HepG2 (cell line): Measurements from ENCODE around the gene PIP5K1A. TPM values are rescaled to one million over a fixed set of nuclear protein-coding genes. Genes with fewer than 3 reads are reported as not detected.

Source experiments
- ATAC-seq: fragments of 200-7000 bp; cut with Tn5 transposase; 3 replicates; pipeline ENCODE4 v1.9.1; 2020; ENCODE audit warnings: mild to moderate bottlenecking, moderate library complexity
- BruUV-seq: library from RNA; stranded (reverse); fragments of 400-500 nt; replicated peaks from 2 replicates; lab custom pipeline; 2021; lab: Mats Ljungman, UMichigan
- CTCF ChIA-PET: fragments of 300-600 bp; formaldehyde crosslinking; extraction: SDS; loops from one replicate; lab custom pipeline; 2021; ENCODE audit warnings: low total read pairs, inconsistent platforms, low intra/inter-chr PET ratio; lab: Yijun Ruan, JAX
- POLR2A ChIA-PET: fragments of 350-600 bp; sonication (Branson Sonifier 250); formaldehyde crosslinking; loops from one replicate; lab custom pipeline; 2020; ENCODE audit warnings: antibody characterized with exemption, inconsistent platforms; lab: Yijun Ruan, JAX
- DNase-seq: peaks from one replicate; pipeline ENCODE4 v3.0.0-alpha.2; 2015; ENCODE audit warnings: low spot score
- FAIRE-seq: peaks from 3 replicates; lab custom pipeline; 2011; peaks lifted over from hg19 to GRCh38; lab: Jason Lieb, UNC
- H2AFZ ChIP-seq: one replicate; pipeline ENCODE4 v1.6.1; 2011; ENCODE audit warnings: low read length, inconsistent platforms
- H3K27ac ChIP-seq: fragments of 300-600 bp; 3 replicates; pipeline ENCODE4 v1.8.0; 2011; ENCODE audit warnings: mixed run types, mild to moderate bottlenecking, mixed read lengths, low read length, inconsistent platforms; ENCODE audit not compliant: insufficient read depth; ENCODE audit errors: extremely low read length
- H3K27me3 ChIP-seq, 2 experiments: fragments of 200-600 bp in 1 of 2; 2 replicates in 1 of 2; 3 replicates in 1 of 2; pipeline versions ENCODE4 v1.6.0 to v1.8.0; 2011; ENCODE audit warnings: low read length in 2 of 2, mild to moderate bottlenecking in 2 of 2, moderate library complexity in 2 of 2, inconsistent platforms in 1 of 2; ENCODE audit not compliant: insufficient read depth in 2 of 2, control insufficient read depth in 1 of 2
- H3K36me3 ChIP-seq, 2 experiments: fragments of 200-600 bp in 1 of 2; replicated peaks in 1 of 2; 2 replicates in 1 of 2; 3 replicates in 1 of 2; pipeline versions ENCODE4 v1.5.1 to v1.8.0; 2011; ENCODE audit warnings: low read length in 2 of 2, inconsistent platforms in 1 of 2; ENCODE audit not compliant: insufficient read depth in 2 of 2, control insufficient read depth in 1 of 2
- H3K4me1 ChIP-seq: 2 replicates; pipeline ENCODE4 v1.5.1; 2012; ENCODE audit warnings: low read length, inconsistent platforms; ENCODE audit not compliant: insufficient read depth
- H3K4me2 ChIP-seq: 2 replicates; pipeline ENCODE4 v1.6.0; 2011; ENCODE audit warnings: low read depth, low read length, inconsistent platforms
- H3K4me3 ChIP-seq, 3 experiments: fragments of 200-600 bp in 1 of 3; sonication (generic), shearing (Covaris generic) in 1 of 3; replicated peaks in 1 of 3; 2 replicates each; pipeline ENCODE4 v1.5.1; 2011 to 2016; ENCODE audit warnings: low read length in 3 of 3, inconsistent platforms in 2 of 3, low read depth in 2 of 3, mild to moderate bottlenecking in 2 of 3, control low read depth in 1 of 3, mixed read lengths in 1 of 3; ENCODE audit not compliant: insufficient read depth in 1 of 3
- H3K79me2 ChIP-seq: one replicate; pipeline ENCODE4 v1.6.1; 2011; ENCODE audit warnings: low read length, inconsistent platforms; ENCODE audit not compliant: insufficient read depth
- H3K9ac ChIP-seq: 2 replicates; pipeline ENCODE4 v1.6.0; 2011; ENCODE audit warnings: mild to moderate bottlenecking, low read depth, low read length, inconsistent platforms; ENCODE audit not compliant: insufficient read depth
- H3K9me3 ChIP-seq: 2 replicates; pipeline ENCODE4 v1.5.1; 2012; ENCODE audit warnings: mild to moderate bottlenecking, low read length
- H4K20me1 ChIP-seq: 2 replicates; pipeline ENCODE4 v1.6.0; 2011; ENCODE audit warnings: inconsistent platforms, mild to moderate bottlenecking, low read length, moderate library complexity; ENCODE audit not compliant: insufficient read depth
- E2F2 ChIP-seq: sonication (generic); formaldehyde crosslinking; IDR thresholded peaks from 2 replicates; pipeline ENCODE4 v1.4.0; 2020; ENCODE audit warnings: missing genetic modification reagents, borderline replicate concordance
- GABPB1 ChIP-seq: IDR thresholded peaks from 2 replicates; pipeline ENCODE4 v1.6.1; 2016; ENCODE audit warnings: mild to moderate bottlenecking, missing genetic modification reagents, moderate library complexity, missing compliant biosample characterization
- GATAD2A ChIP-seq: IDR thresholded peaks from 2 replicates; pipeline ENCODE4 v1.6.1; 2016
- HDAC2 ChIP-seq: sonication (generic); formaldehyde crosslinking; IDR thresholded peaks from 2 replicates; pipeline ENCODE4 v1.4.0; 2020; ENCODE audit warnings: missing genetic modification reagents
- HNRNPH1 ChIP-seq: fragments of 200-400 bp; formaldehyde crosslinking; optimal IDR thresholded peaks from 2 replicates; pipeline ENCODE3; 2017; ENCODE audit warnings: mild to moderate bottlenecking, low read depth, low read length
- JUN ChIP-seq: sonication (generic); formaldehyde crosslinking; IDR thresholded peaks from 2 replicates; pipeline ENCODE4 v1.4.0; 2020; ENCODE audit warnings: mild to moderate bottlenecking, missing genetic modification reagents
- NR2F6 ChIP-seq, 2 experiments: IDR thresholded peaks; 2 replicates each; pipeline ENCODE4 v1.6.1; 2016; ENCODE audit warnings: antibody characterized with exemption in 1 of 2, mild to moderate bottlenecking in 1 of 2
- RFXAP ChIP-seq: sonication (generic); formaldehyde crosslinking; IDR thresholded peaks from 2 replicates; pipeline ENCODE4 v1.4.0; 2020; ENCODE audit warnings: missing genetic modification reagents, borderline replicate concordance
- ZBED4 ChIP-seq: sonication (generic); formaldehyde crosslinking; IDR thresholded peaks from 2 replicates; pipeline ENCODE4 v1.4.0; 2020; ENCODE audit warnings: missing genetic modification reagents, borderline replicate concordance
- ZNF10 ChIP-seq: sonication (generic); formaldehyde crosslinking; IDR thresholded peaks from 2 replicates; pipeline ENCODE4 v1.4.0; 2020; ENCODE audit warnings: mild to moderate bottlenecking, low read depth, missing genetic modification reagents, borderline replicate concordance
- ZNF512 ChIP-seq: sonication (generic); formaldehyde crosslinking; IDR thresholded peaks from 2 replicates; pipeline ENCODE4 v1.4.0; 2020; ENCODE audit warnings: mild to moderate bottlenecking, missing genetic modification reagents
- ZNF850 ChIP-seq: sonication (generic); formaldehyde crosslinking; conservative IDR thresholded peaks from 2 replicates; pipeline ENCODE4 v1.9.0; 2021; ENCODE audit warnings: mild to moderate bottlenecking, missing genetic modification reagents
- ZSCAN25 ChIP-seq: sonication (generic); formaldehyde crosslinking; IDR thresholded peaks from 2 replicates; pipeline ENCODE4 v1.8.0; 2022; ENCODE audit warnings: mild to moderate bottlenecking, missing genetic modification reagents
- WGBS: methylation state at CpG from one replicate; pipeline ENCODE4 v1.1.6; 2017; ENCODE audit warnings: low lambda C conversion rate; 5-methylcytosine and 5-hydroxymethylcytosine counted together
- in situ Hi-C: cut with HindIII; loops from 2 replicates; pipeline ENCODE4 v1.10.0; 2017; ENCODE audit warnings: low pct_unique_long_range_greater_than_20kb; ENCODE audit not compliant: extremely low pct_ligation_motif_present
- intact Hi-C: fragments of 100-400 bp; cut with micrococcal nuclease; formaldehyde crosslinking; loops from one replicate; pipeline ENCODE4 v1.10.0; 2022; ENCODE audit not compliant: unreplicated experiment
- polyA plus RNA-seq, 8 experiments: library from polyadenylated mRNA; depleted of rRNA in 3 of 8; stranded (reverse) in 7 of 8; unstranded in 1 of 8; fragments of >200 nt; fragmentation: Illumina TruSeq in 4 of 8; extraction: Trizol in 4 of 8; gene quantifications; 2 replicates each; pipeline versions ENCODE4 v1.2.1 to v1.2.3, GENCODE V29; 2011 to 2016; ENCODE audit warnings: low read depth in 4 of 8, missing spikeins in 1 of 8, mixed read lengths in 1 of 8; ENCODE audit not compliant: insufficient read depth in 1 of 8
- total RNA-seq, 5 experiments: library from RNA; depleted of rRNA; stranded (reverse); fragments of >200 nt; fragmentation: Illumina TruSeq; extraction: Trizol; gene quantifications; 2 replicates each; pipeline ENCODE4 v1.2.3, GENCODE V29; 2016; ENCODE audit warnings: low read depth in 1 of 5
- TF ChIP-seq, protein P1 (sequence below): sonication (generic); formaldehyde crosslinking; IDR thresholded peaks from 2 replicates; pipeline ENCODE4 v1.8.0; 2022; ENCODE audit warnings: missing genetic modification reagents, mild to moderate bottlenecking, moderate library complexity, borderline replicate concordance

PIP5K1A gene
- total and polyA plus RNA-seq, 2 of the 13 experiments (the other 11 are each of a cell fraction or from before 2014, with no cell fraction given): 45.3 to 65.1 TPM

GRCh38 chr1:151265446-151266236 lies 67.3 kb downstream of the PIP5K1A start:
- FAIRE-seq: peak; percentile 58
- intact Hi-C loops: loop anchor here (1.0 kb wide), 1 partner anchor 11 kb away; the partner anchor contains the start of gene PSMD4
- TF ChIP-seq ZBED4 (no peak), ZNF10 (CRISPR knock-in tag) (no peak), RFXAP (CRISPR knock-in tag) (no peak), HNRNPH1 (no peak), GATAD2A (peak; percentile 54), E2F2 (CRISPR knock-in tag) (no peak), GABPB1 (CRISPR knock-in tag) (no peak), HDAC2 (peak; percentile 50), NR2F6 (IDR thresholded peaks at IDR 0.05) (no peak), NR2F6 (CRISPR knock-in tag; IDR thresholded peaks at IDR 0.05) (peak; percentile 72), ZNF512 (CRISPR knock-in tag) (no peak), ZNF850 (no peak), ZSCAN25 (no peak), JUN (CRISPR knock-in tag) (0 out of 2 replicates have a peak, but pooled peaks have one; percentile 19)
- TF ChIP-seq, protein P1, sequence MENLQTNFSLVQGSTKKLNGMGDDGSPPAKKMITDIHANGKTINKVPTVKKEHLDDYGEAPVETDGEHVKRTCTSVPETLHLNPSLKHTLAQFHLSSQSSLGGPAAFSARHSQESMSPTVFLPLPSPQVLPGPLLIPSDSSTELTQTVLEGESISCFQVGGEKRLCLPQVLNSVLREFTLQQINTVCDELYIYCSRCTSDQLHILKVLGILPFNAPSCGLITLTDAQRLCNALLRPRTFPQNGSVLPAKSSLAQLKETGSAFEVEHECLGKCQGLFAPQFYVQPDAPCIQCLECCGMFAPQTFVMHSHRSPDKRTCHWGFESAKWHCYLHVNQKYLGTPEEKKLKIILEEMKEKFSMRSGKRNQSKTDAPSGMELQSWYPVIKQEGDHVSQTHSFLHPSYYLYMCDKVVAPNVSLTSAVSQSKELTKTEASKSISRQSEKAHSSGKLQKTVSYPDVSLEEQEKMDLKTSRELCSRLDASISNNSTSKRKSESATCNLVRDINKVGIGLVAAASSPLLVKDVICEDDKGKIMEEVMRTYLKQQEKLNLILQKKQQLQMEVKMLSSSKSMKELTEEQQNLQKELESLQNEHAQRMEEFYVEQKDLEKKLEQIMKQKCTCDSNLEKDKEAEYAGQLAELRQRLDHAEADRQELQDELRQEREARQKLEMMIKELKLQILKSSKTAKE (CRISPR knock-in tag): no peak

More at GRCh38 chr1:151265446-151266236, 67.3 kb downstream of the PIP5K1A start:
- peak overlapping the region; percentile 83 for H3K27ac ChIP-seq
- peaks cover 26% of the 10 kb centered on the region for H3K4me1 ChIP-seq
- no peaks in the 10 kb centered on the region for H3K9me3 ChIP-seq
- peak overlapping the region in 1 of 3 experiments; percentile 8; a peak in 1 of 6 replicates for H3K4me3 ChIP-seq
- ATAC-seq: peak; percentile 96
- BruUV-seq: TSS peak; percentile 50
- no peaks in the 10 kb centered on the region for H3K27me3 ChIP-seq
- WGBS: 59% methylated on average over 13 of the region's 14 CpGs
- H3K4me2 ChIP-seq: peak overlapping the region; percentile 61
- CTCF ChIA-PET: no interaction called here
- peak; percentile 87 for DNase-seq
- no peak overlapping the region for H2AFZ ChIP-seq
- H4K20me1 ChIP-seq: no peaks in the 10 kb centered on the region
- peaks cover 14 to 47% of the 10 kb centered on the region in 2 experiments for H3K36me3 ChIP-seq
- POLR2A ChIA-PET: interaction anchor here (0.6 to 6.9 kb wide), 6 partner anchors 10 to 163 kb away, joined by 3 to 67 read pairs (median 12); partner anchors contain the start of genes PSMD4, VPS72 and ZNF687
- peak overlapping the region; percentile 48 for H3K9ac ChIP-seq
- in situ Hi-C loops: no loop called here
- peaks cover 2% of the 10 kb centered on the region for H3K79me2 ChIP-seq
